HepG2 (cell line): ENCODE results near the gene SNRNP27. TPM values are rescaled to one million over a fixed set of nuclear protein-coding genes. Genes with fewer than 3 reads are reported as not detected.
A peak's percentile ranks its signal among the peaks of the same experiment; 100 is the strongest.

Experiments used
- BATF2 ChIP-seq: sonication (generic); formaldehyde crosslinking; IDR thresholded peaks from 2 replicates; pipeline ENCODE4 v1.8.0; 2022; ENCODE audit warnings: mild to moderate bottlenecking, missing genetic modification reagents, moderate library complexity
- E2F5 ChIP-seq: sonication (generic); formaldehyde crosslinking; conservative IDR thresholded peaks from 2 replicates; pipeline ENCODE4 v1.4.0; 2020; ENCODE audit warnings: missing genetic modification reagents
- FOXA3 ChIP-seq: IDR thresholded peaks from 2 replicates; pipeline ENCODE4 v1.6.1; 2016; ENCODE audit warnings: missing genetic modification reagents, missing compliant biosample characterization
- FUBP1 ChIP-seq: sonication (generic); formaldehyde crosslinking; IDR thresholded peaks from 2 replicates; pipeline ENCODE4 v1.5.1; 2020; ENCODE audit warnings: missing genetic modification reagents, mild to moderate bottlenecking, borderline replicate concordance
- HDAC1 ChIP-seq: sonication (generic); formaldehyde crosslinking; IDR thresholded peaks from 2 replicates; pipeline ENCODE4 v1.5.1; 2020; ENCODE audit warnings: mild to moderate bottlenecking, missing genetic modification reagents
- NFYB ChIP-seq: sonication (generic); formaldehyde crosslinking; IDR thresholded peaks from 2 replicates; pipeline ENCODE4 v1.4.0; 2020; ENCODE audit warnings: missing genetic modification reagents
- PRDM10 ChIP-seq: sonication (generic); formaldehyde crosslinking; IDR thresholded peaks from 2 replicates; pipeline ENCODE4 v1.4.0; 2020; ENCODE audit warnings: low read depth, missing genetic modification reagents
- REPIN1 ChIP-seq: sonication (generic); formaldehyde crosslinking; IDR thresholded peaks from 2 replicates; pipeline ENCODE4 v1.8.0; 2022; ENCODE audit warnings: missing genetic modification reagents, low read depth, mild to moderate bottlenecking, borderline replicate concordance
- SATB2 ChIP-seq: sonication (generic); formaldehyde crosslinking; IDR thresholded peaks from 2 replicates; pipeline ENCODE4 v1.5.0; 2020; ENCODE audit warnings: missing genetic modification reagents
- ZNF503 ChIP-seq: sonication (generic); formaldehyde crosslinking; IDR thresholded peaks from 2 replicates; pipeline ENCODE4 v1.4.0; 2020; ENCODE audit warnings: missing genetic modification reagents
- ZNF576 ChIP-seq: sonication (generic); formaldehyde crosslinking; IDR thresholded peaks from 2 replicates; pipeline ENCODE4 v1.4.0; 2020; ENCODE audit warnings: mild to moderate bottlenecking, missing genetic modification reagents
- ZNF644 ChIP-seq: IDR thresholded peaks from 2 replicates; pipeline ENCODE4 v1.6.1; 2016; ENCODE audit warnings: low read depth
- ZNF710 ChIP-seq: sonication (generic); formaldehyde crosslinking; IDR thresholded peaks from 2 replicates; pipeline ENCODE4 v1.5.0; 2020; ENCODE audit warnings: mild to moderate bottlenecking, missing genetic modification reagents, borderline replicate concordance
- ZNF747 ChIP-seq: sonication (generic); formaldehyde crosslinking; IDR thresholded peaks from 2 replicates; pipeline ENCODE4 v1.8.1; 2023; ENCODE audit warnings: missing genetic modification reagents, mild to moderate bottlenecking, borderline replicate concordance
- ZSCAN29 ChIP-seq: sonication (generic); formaldehyde crosslinking; conservative IDR thresholded peaks from 2 replicates; pipeline ENCODE4 v1.4.0; 2020; ENCODE audit warnings: mild to moderate bottlenecking, missing genetic modification reagents
- polyA plus RNA-seq, 8 experiments: library from polyadenylated mRNA; depleted of rRNA in 3 of 8; stranded (reverse) in 7 of 8; unstranded in 1 of 8; fragments of >200 nt; fragmentation: Illumina TruSeq in 4 of 8; extraction: Trizol in 4 of 8; gene quantifications; 2 replicates each; pipeline versions ENCODE4 v1.2.1 to v1.2.3, GENCODE V29; 2011 to 2016; ENCODE audit warnings: low read depth in 4 of 8, missing spikeins in 1 of 8, mixed read lengths in 1 of 8; ENCODE audit not compliant: insufficient read depth in 1 of 8
- total RNA-seq, 5 experiments: library from RNA; depleted of rRNA; stranded (reverse); fragments of >200 nt; fragmentation: Illumina TruSeq; extraction: Trizol; gene quantifications; 2 replicates each; pipeline ENCODE4 v1.2.3, GENCODE V29; 2016; ENCODE audit warnings: low read depth in 1 of 5

Gene SNRNP27
- total and polyA plus RNA-seq, 2 of the 13 experiments (the other 11 are each of a cell fraction or from before 2014, with no cell fraction given) = 49.8 to 54.6 TPM

- TF ChIP-seq SATB2 (no peak), REPIN1 (CRISPR knock-in tag) (peak; percentile 57; the same call in 1 of the 2 replicates), ZNF710 (no peak; the same call in 1 of the 2 replicates), ZNF576 (no peak), HDAC1 (peak; percentile 76; the same call in 1 of the 2 replicates), E2F5 (CRISPR knock-in tag) (no peak), PRDM10 (no peak), ZNF747 (CRISPR knock-in tag) (no peak), ZNF644 (CRISPR knock-in tag) (peak; percentile 55; the same call in 1 of the 2 replicates), ZNF503 (CRISPR knock-in tag) (peak; percentile 42; the same call in 1 of the 2 replicates), FUBP1 (no peak), ZSCAN29 (CRISPR knock-in tag) (no peak), FOXA3 (CRISPR knock-in tag) (peak; percentile 80), NFYB (CRISPR knock-in tag) (no peak), BATF2 (CRISPR knock-in tag) (no peak)
These were observed 40.3 kb downstream of the SNRNP27 start (continued) for GRCh38 chr2:69933839-69934613.
